ENCODE data around the gene ULK4.

- TF ChIP-seq CTCF (IDR thresholded peaks at IDR 0.05; ENCODE audit: low read depth, low read length) (no peak), POLR2A (IDR thresholded peaks at IDR 0.05; ENCODE audit: extremely low read depth, insufficient read length) (no peak), MAX (IDR thresholded peaks at IDR 0.05; ENCODE audit: low read depth, low read length) (no peak)
Measured at GRCh38 chr3:41660510-41660909, 301.4 kb downstream of the ULK4 start.

Data from NB4 (cell line).